ENCODE measurements around the gene NAA25. TPM values are rescaled to one million over a fixed set of nuclear protein-coding genes. Genes with fewer than 3 reads are reported as not detected.
"Not testable (repeated sequence)": the region's sequence is repeated elsewhere in the genome, so short reads cannot be mapped to it uniquely, and the experiment has no call there.

NAA25 gene
- total RNA-seq, 1 experiment from 2014 or later = 18.7 TPM

GRCh38 chr12:112001576-112001975, 107.0 kb downstream of the NAA25 start:
- Histone ChIP-seq H3K27me3 (replicated peaks) (no peaks in the 10 kb centered on the region), H3K4me1 (replicated peaks) (peaks cover 5% of the 10 kb centered on the region; the same call in 1 of the 2 replicates), H3K9me3 (replicated peaks) (no peaks in the 10 kb centered on the region), H3K27ac (no peak overlapping the region), H3K4me3 (no peak overlapping the region), H3K36me3 (no peaks in the 10 kb centered on the region)
- no peak for DNase-seq (ENCODE audit: low read depth in 1 of 2, low spot score in 2 of 2)

DNA sequence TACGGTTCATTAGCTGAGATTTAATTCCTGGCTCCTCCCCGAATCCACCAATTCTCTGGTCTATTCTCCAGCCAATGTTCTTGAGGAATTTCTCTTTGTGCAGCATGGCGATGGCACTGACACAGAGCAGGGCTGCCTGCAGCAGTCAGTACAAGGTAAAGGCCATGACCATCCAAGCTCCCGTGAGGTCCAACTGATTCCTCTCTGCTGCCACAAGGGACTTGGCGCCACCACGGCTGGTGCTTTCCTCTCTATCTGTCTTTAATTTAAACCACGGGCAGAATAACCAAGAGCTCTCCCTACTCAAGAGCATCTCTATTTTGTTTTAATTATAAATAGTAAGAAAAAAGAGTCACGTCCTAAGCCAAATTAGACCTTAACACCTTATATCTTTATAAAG, 107.8 kb downstream of the NAA25 start:
- no peak overlapping the region for H3K4me3 ChIP-seq
- no peaks in the 10 kb centered on the region for H3K36me3 ChIP-seq
- no peaks in the 10 kb centered on the region for H3K9me3 ChIP-seq (replicated peaks)

GRCh38 chr12:111999129-111999528, 109.5 kb downstream of the NAA25 start:
- H3K27me3 ChIP-seq (replicated peaks); H3K4me3 ChIP-seq; DNase-seq (ENCODE audit: low read depth in 1 of 2, low spot score in 2 of 2); H3K27ac ChIP-seq; H3K4me1 ChIP-seq (replicated peaks); H3K36me3 ChIP-seq; H3K9me3 ChIP-seq (replicated peaks): not testable (repeated sequence)

More for the DNA sequence above, 107.8 kb downstream of the NAA25 start:
- Histone ChIP-seq H3K4me1 (replicated peaks) (peaks cover under 1% of the 10 kb centered on the region; the same call in 1 of the 2 replicates), H3K27ac (no peak overlapping the region), H3K27me3 (replicated peaks) (no peaks in the 10 kb centered on the region)
- DNase-seq (ENCODE audit: low read depth in 1 of 2, low spot score in 2 of 2) = no peak

- Histone ChIP-seq H3K4me1 (replicated peaks) (no peaks in the 10 kb centered on the region), H3K36me3 (no peaks in the 10 kb centered on the region), H3K27ac (no peak overlapping the region), H3K9me3 (replicated peaks) (no peaks in the 10 kb centered on the region), H3K27me3 (replicated peaks) (no peaks in the 10 kb centered on the region), H3K4me3 (no peak overlapping the region)
- DNase-seq (ENCODE audit: low read depth in 1 of 2, low spot score in 2 of 2) = no peak
These were observed 110.6 kb downstream of the NAA25 start for GRCh38 chr12:111998015-111998414.

DNA sequence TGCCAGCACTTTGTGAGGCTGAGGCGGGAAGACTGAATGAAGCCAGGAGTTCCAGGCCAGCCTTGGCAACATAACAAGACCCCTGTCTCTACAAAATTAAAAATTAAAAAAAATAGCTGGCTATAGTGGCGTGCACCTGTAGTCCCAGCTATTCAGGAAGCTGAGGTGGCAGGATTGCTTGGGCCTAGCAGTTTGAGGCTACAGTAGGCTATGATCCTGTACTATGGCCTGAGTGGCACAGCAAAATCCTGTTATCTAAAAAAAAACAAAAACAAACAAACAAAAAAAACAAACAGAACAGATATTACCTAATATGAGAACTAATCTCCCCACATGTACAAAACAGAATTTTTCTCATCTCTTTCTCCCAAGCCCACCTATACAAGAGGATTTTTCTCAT, 111.3 kb downstream of the NAA25 start:
- Histone ChIP-seq H3K4me1 (replicated peaks) (no peaks in the 10 kb centered on the region), H3K27me3 (replicated peaks) (no peaks in the 10 kb centered on the region), H3K27ac (no peak overlapping the region), H3K4me3 (no peak overlapping the region), H3K9me3 (replicated peaks) (no peaks in the 10 kb centered on the region), H3K36me3 (no peaks in the 10 kb centered on the region)
- no peak for DNase-seq (ENCODE audit: low read depth in 1 of 2, low spot score in 2 of 2)

- Histone ChIP-seq H3K27me3 (replicated peaks) (no peaks in the 10 kb centered on the region), H3K4me3 (no peak overlapping the region), H3K4me1 (replicated peaks) (no peaks in the 10 kb centered on the region), H3K9me3 (replicated peaks) (no peaks in the 10 kb centered on the region), H3K36me3 (no peaks in the 10 kb centered on the region), H3K27ac (no peak overlapping the region)
- no peak for DNase-seq (ENCODE audit: low read depth in 1 of 2, low spot score in 2 of 2)
These were observed 112.7 kb downstream of the NAA25 start for GRCh38 chr12:111995782-111996480.

DNA sequence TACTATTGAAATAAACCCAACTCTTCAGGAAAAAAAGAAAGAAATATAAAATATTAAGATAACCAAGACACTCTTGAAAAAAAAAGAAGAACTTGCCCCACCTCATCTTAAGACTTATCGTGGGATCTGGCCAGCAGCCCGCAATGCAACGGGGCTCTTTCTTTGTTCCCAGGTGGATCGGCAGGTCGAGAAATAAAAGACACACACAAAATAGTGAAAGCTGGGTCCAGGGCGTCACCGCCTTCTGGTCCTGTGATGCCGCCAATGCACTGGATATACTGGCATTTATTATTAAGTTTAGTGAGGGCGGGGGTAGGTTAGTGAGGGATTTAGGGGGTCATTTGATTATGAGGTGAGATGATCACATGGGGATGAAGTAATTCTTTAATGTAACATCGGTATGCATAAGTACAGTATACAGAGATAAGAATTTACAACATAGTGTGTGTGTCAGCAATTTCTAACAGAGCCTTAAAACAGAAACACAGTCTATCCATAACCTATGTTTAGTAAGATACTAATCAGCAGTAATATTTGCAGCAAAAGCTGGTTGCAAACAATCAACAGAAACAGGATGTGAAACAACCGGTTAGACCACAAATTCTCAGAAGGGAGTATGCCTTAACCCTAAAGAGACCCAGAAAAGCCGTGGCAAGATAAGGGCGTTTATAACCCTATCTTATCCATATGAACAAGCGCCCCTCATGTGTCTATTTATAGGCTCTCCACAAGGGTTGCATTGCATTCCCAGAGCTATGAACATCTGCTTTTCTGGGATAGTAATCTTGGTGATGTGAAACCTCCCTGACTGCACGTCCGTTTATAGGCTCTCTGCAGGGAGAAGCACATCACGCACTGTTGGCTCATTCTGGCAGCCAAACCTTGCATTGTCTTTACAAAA, 114.1 kb downstream of the NAA25 start:
- H3K4me1 ChIP-seq (replicated peaks) = not testable (repeated sequence)

GRCh38 chr12:111993292-111994150, 115.1 kb downstream of the NAA25 start:
- no peak overlapping the region for H3K4me3 ChIP-seq
- no peaks in the 10 kb centered on the region for H3K9me3 ChIP-seq (replicated peaks)
- no peak for DNase-seq (ENCODE audit: low read depth in 1 of 2, low spot score in 2 of 2)
- H3K36me3 ChIP-seq = no peaks in the 10 kb centered on the region
- no peaks in the 10 kb centered on the region for H3K4me1 ChIP-seq (replicated peaks)
- H3K27me3 ChIP-seq (replicated peaks) = no peaks in the 10 kb centered on the region
- H3K27ac ChIP-seq = no peak overlapping the region

More for the DNA sequence above, 114.1 kb downstream of the NAA25 start:
- DNase-seq (ENCODE audit: low read depth in 1 of 2, low spot score in 2 of 2); H3K27ac ChIP-seq; H3K27me3 ChIP-seq (replicated peaks); H3K36me3 ChIP-seq; H3K9me3 ChIP-seq (replicated peaks); H3K4me3 ChIP-seq: not testable (repeated sequence)

DNA sequence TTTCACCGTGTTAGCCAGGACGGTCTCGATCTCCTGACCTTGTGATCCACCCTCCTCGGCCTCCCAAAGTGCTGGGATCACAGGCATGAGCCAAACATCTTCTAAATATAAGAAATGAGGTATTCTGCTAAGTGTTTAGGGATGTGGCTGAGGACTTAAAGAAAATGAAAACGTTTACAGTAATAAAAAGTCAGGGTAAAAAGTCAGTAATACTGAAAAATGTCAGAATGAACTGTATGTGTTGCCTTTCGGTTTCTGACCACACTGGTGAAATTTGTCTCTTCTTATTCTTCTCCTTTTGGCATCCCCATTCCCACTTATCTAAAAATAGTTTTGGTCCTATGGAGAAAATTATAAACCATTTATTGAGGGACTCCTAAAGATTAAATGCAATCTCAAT, 116.1 kb downstream of the NAA25 start:
- Histone ChIP-seq H3K4me1 (replicated peaks) (no peaks in the 10 kb centered on the region), H3K27me3 (replicated peaks) (no peaks in the 10 kb centered on the region), H3K9me3 (replicated peaks) (no peaks in the 10 kb centered on the region), H3K4me3 (no peak overlapping the region), H3K27ac (no peak overlapping the region), H3K36me3 (no peaks in the 10 kb centered on the region)
- no peak for DNase-seq (ENCODE audit: low read depth in 1 of 2, low spot score in 2 of 2)

- Histone ChIP-seq H3K27ac (no peak overlapping the region), H3K9me3 (replicated peaks) (no peaks in the 10 kb centered on the region)
- DNase-seq (ENCODE audit: low read depth in 1 of 2, low spot score in 2 of 2) = no peak
These were observed 116.6 kb downstream of the NAA25 start for GRCh38 chr12:111991946-111992345.

DNA sequence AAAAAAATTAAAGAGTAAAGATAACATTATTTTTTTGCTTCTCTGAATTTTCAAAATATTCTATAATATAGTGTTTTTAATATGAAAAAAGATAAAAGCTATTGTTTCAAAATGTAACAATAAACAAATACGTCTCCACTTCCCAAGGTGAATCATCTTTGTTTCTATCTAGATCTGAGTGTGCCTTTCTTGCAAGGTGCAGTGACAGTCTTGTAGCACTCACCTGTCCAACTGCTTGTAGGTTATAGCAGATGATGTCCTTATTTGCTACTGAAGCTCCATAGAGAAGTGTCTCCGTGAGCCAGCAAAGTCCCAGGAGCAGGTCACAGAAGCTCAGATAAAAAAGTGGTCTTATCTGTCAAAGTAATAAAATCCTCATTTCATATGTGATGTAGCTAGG, 117.0 kb downstream of the NAA25 start:
- H3K9me3 ChIP-seq (replicated peaks) = no peaks in the 10 kb centered on the region
- H3K36me3 ChIP-seq = no peaks in the 10 kb centered on the region
- no peaks in the 10 kb centered on the region for H3K4me1 ChIP-seq (replicated peaks)
- DNase-seq (ENCODE audit: low read depth in 1 of 2, low spot score in 2 of 2) = no peak
- H3K4me3 ChIP-seq = no peak overlapping the region
- H3K27ac ChIP-seq = no peak overlapping the region
- no peaks in the 10 kb centered on the region for H3K27me3 ChIP-seq (replicated peaks)

More at GRCh38 chr12:111991946-111992345, 116.6 kb downstream of the NAA25 start:
- H3K36me3 ChIP-seq = no peaks in the 10 kb centered on the region
- H3K4me1 ChIP-seq (replicated peaks) = no peaks in the 10 kb centered on the region
- H3K27me3 ChIP-seq (replicated peaks) = no peaks in the 10 kb centered on the region
- no peak overlapping the region for H3K4me3 ChIP-seq

GRCh38 chr12:111984820-111985219, 123.8 kb downstream of the NAA25 start:
- no peak overlapping the region for H3K4me3 ChIP-seq
- H3K27me3 ChIP-seq (replicated peaks) = no peaks in the 10 kb centered on the region
- no peak for DNase-seq (ENCODE audit: low read depth in 1 of 2, low spot score in 2 of 2)
- H3K9me3 ChIP-seq (replicated peaks) = no peaks in the 10 kb centered on the region
- H3K27ac ChIP-seq = no peak overlapping the region
- no peaks in the 10 kb centered on the region for H3K4me1 ChIP-seq (replicated peaks)
- no peaks in the 10 kb centered on the region for H3K36me3 ChIP-seq

DNA sequence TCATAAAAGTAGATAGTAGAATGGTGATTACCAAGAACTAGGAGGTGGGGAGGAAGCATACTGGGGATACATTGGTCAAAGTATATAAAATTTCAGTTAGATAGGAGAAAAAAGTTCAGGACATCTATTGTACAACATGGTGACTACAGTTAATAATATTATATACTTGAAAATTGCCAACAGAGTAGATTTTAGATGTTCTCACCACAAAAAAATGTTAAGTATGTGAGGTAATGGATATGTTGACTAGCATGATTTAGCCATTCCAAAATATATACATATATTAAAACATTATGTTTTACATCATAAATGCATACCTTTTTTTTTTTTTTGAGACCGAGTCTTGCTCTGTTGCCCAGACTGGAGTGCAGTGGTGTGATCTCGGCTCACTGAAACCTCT, 126.6 kb downstream of the NAA25 start:
- Histone ChIP-seq H3K9me3 (replicated peaks) (no peaks in the 10 kb centered on the region), H3K36me3 (no peaks in the 10 kb centered on the region), H3K4me3 (no peak overlapping the region), H3K4me1 (replicated peaks) (no peaks in the 10 kb centered on the region), H3K27me3 (replicated peaks) (no peaks in the 10 kb centered on the region), H3K27ac (no peak overlapping the region)
- no peak for DNase-seq (ENCODE audit: low read depth in 1 of 2, low spot score in 2 of 2)

Measured in SJSA1 (cell line).